H9 (cell line): ENCODE results near the gene ERFL. TPM values are rescaled to one million over a fixed set of nuclear protein-coding genes. Genes with fewer than 3 reads are reported as not detected.
A peak's percentile ranks its signal among the peaks of the same experiment; 100 is the strongest.

ENCODE experiments used
- DNase-seq: peaks from one replicate; pipeline ENCODE4 v3.0.0-alpha.2; 2017
- H2AFZ ChIP-seq: one replicate; pipeline ENCODE4 v1.6.1; 2013; ENCODE audit warnings: mild to moderate bottlenecking, low read length, control low read depth, moderate library complexity
- H2AK5ac ChIP-seq: 2 replicates; pipeline ENCODE4 v1.6.1; 2013; ENCODE audit warnings: low read length, control low read depth, mixed read lengths; ENCODE audit not compliant: insufficient read length
- H2BK120ac ChIP-seq: one replicate; pipeline ENCODE4 v1.6.1; 2013; ENCODE audit warnings: low read depth, mild to moderate bottlenecking, low read length, control low read depth, inconsistent platforms; ENCODE audit not compliant: poor library complexity, severe bottlenecking
- H2BK12ac ChIP-seq: 2 replicates; pipeline ENCODE4 v1.6.1; 2013; ENCODE audit warnings: low read length, control low read depth, mixed read lengths, low read depth; ENCODE audit not compliant: insufficient read length
- H2BK15ac ChIP-seq: 2 replicates; pipeline ENCODE4 v1.6.1; 2013; ENCODE audit warnings: low read depth, low read length, control low read depth
- H2BK20ac ChIP-seq: one replicate; pipeline ENCODE4 v1.6.1; 2013; ENCODE audit warnings: low read depth, mild to moderate bottlenecking, low read length, control low read depth, inconsistent platforms; ENCODE audit not compliant: poor library complexity, severe bottlenecking
- H2BK5ac ChIP-seq: 2 replicates; pipeline ENCODE4 v1.6.1; 2013; ENCODE audit warnings: low read length, control low read depth, mixed read lengths; ENCODE audit not compliant: insufficient read length
- H3K14ac ChIP-seq: 2 replicates; pipeline ENCODE4 v1.6.1; 2013; ENCODE audit warnings: low read length, control low read depth; ENCODE audit not compliant: insufficient read depth
- H3K18ac ChIP-seq: 2 replicates; pipeline ENCODE4 v1.6.1; 2013; ENCODE audit warnings: low read depth, mild to moderate bottlenecking, mixed read lengths, low read length, control low read depth; ENCODE audit not compliant: insufficient read length
- H3K23ac ChIP-seq: 2 replicates; pipeline ENCODE4 v1.6.1; 2013; ENCODE audit warnings: low read length, control low read depth, mixed read lengths, low read depth; ENCODE audit not compliant: insufficient read length
- H3K23me2 ChIP-seq: 2 replicates; pipeline ENCODE4 v1.6.1; 2013; ENCODE audit warnings: low read depth, mild to moderate bottlenecking, mixed read lengths, low read length, control low read depth; ENCODE audit not compliant: insufficient read length, poor library complexity, severe bottlenecking
- H3K27ac ChIP-seq: 2 replicates; pipeline ENCODE4 v1.5.1; 2013; ENCODE audit warnings: low read length, control low read depth, mixed read lengths, low read depth; ENCODE audit not compliant: insufficient read length
- H3K27me3 ChIP-seq: 2 replicates; pipeline ENCODE4 v1.6.1; 2013; ENCODE audit warnings: low read length, control low read depth, inconsistent platforms; ENCODE audit not compliant: insufficient read depth
- H3K4ac ChIP-seq: 2 replicates; pipeline ENCODE4 v1.6.1; 2013; ENCODE audit warnings: low read depth, mild to moderate bottlenecking, control low read depth, inconsistent platforms, low read length, moderate library complexity
- H3K4me1 ChIP-seq: 2 replicates; pipeline ENCODE4 v1.6.1; 2013; ENCODE audit warnings: low read length, control low read depth, inconsistent platforms; ENCODE audit not compliant: insufficient read depth
- H3K4me2 ChIP-seq: 2 replicates; pipeline ENCODE4 v1.6.1; 2013; ENCODE audit warnings: low read length, control low read depth, mixed read lengths; ENCODE audit not compliant: insufficient read length, insufficient read depth
- H3K56ac ChIP-seq: 2 replicates; pipeline ENCODE4 v1.6.1; 2013; ENCODE audit warnings: low read depth, mild to moderate bottlenecking, mixed read lengths, low read length, control low read depth; ENCODE audit not compliant: insufficient read length
- H3K79me1 ChIP-seq: 2 replicates; pipeline ENCODE4 v1.6.1; 2013; ENCODE audit warnings: low read depth, mild to moderate bottlenecking, moderate library complexity, low read length, control low read depth, inconsistent platforms; ENCODE audit not compliant: insufficient read depth, poor library complexity, severe bottlenecking
- H3K79me2 ChIP-seq: 2 replicates; pipeline ENCODE4 v1.6.1; 2013; ENCODE audit warnings: low read length, control low read depth, inconsistent platforms; ENCODE audit not compliant: insufficient read depth
- H3K9ac ChIP-seq: 2 replicates; pipeline ENCODE4 v1.6.1; 2013; ENCODE audit warnings: low read length, control low read depth, mixed read lengths; ENCODE audit not compliant: insufficient read length; ENCODE audit errors: extremely low read depth
- H3K9me3 ChIP-seq: one replicate; pipeline ENCODE4 v1.6.1; 2013; ENCODE audit warnings: low read depth, low read length, inconsistent platforms; ENCODE audit not compliant: control insufficient read depth
- H3T11ph ChIP-seq: one replicate; pipeline ENCODE4 v1.6.1; 2013; ENCODE audit warnings: mild to moderate bottlenecking, low read length, control low read depth, inconsistent platforms
- H4K20me1 ChIP-seq: one replicate; pipeline ENCODE4 v1.6.1; 2013; ENCODE audit not compliant: control insufficient read depth, insufficient read length, insufficient read depth
- H4K5ac ChIP-seq: 2 replicates; pipeline ENCODE4 v1.6.1; 2013; ENCODE audit warnings: low read depth, mild to moderate bottlenecking, mixed read lengths, low read length, control low read depth; ENCODE audit not compliant: insufficient read length
- H4K8ac ChIP-seq: replicated peaks from 2 replicates; pipeline ENCODE4 v1.6.1; 2013; ENCODE audit warnings: low read length, control low read depth, mixed read lengths, low read depth; ENCODE audit not compliant: insufficient read length
- H4K91ac ChIP-seq: 2 replicates; pipeline ENCODE4 v1.6.1; 2013; ENCODE audit warnings: low read depth, mild to moderate bottlenecking, moderate library complexity, mixed read lengths, low read length, control low read depth; ENCODE audit not compliant: insufficient read length
- H3K27ac Mint-ChIP-seq, 3 experiments: 2 replicates in 2 of 3; 3 replicates in 1 of 3; pipeline ENCODE4 v1.8.0; 2020 to 2021; ENCODE audit warnings: mixed read lengths in 3 of 3, mild to moderate bottlenecking in 1 of 3, moderate library complexity in 1 of 3
- H3K27me3 Mint-ChIP-seq: 2 replicates; pipeline ENCODE4 v1.8.0; 2021; ENCODE audit warnings: low read depth, mild to moderate bottlenecking, moderate library complexity, mixed read lengths
- H3K36me3 Mint-ChIP-seq, 3 experiments: 2 replicates in 2 of 3; 3 replicates in 1 of 3; pipeline ENCODE4 v1.8.0; 2020 to 2021; ENCODE audit warnings: low read depth in 3 of 3, mixed read lengths in 3 of 3; ENCODE audit not compliant: insufficient read depth in 1 of 3
- H3K4me1 Mint-ChIP-seq, 2 experiments: 2 replicates each; pipeline ENCODE4 v1.8.0; 2020; ENCODE audit warnings: mixed read lengths in 2 of 2
- H3K4me3 Mint-ChIP-seq, 2 experiments: 2 replicates in 1 of 2; 3 replicates in 1 of 2; pipeline ENCODE4 v1.8.0; 2020 to 2021; ENCODE audit warnings: mild to moderate bottlenecking in 2 of 2, mixed read lengths in 2 of 2, moderate library complexity in 1 of 2
- H3K9me3 Mint-ChIP-seq, 2 experiments: 2 replicates in 1 of 2; 3 replicates in 1 of 2; pipeline ENCODE4 v1.8.0; 2020; ENCODE audit warnings: mild to moderate bottlenecking in 2 of 2, mixed read lengths in 2 of 2, moderate library complexity in 1 of 2
- WGBS: extraction: QIAGEN DNeasy Blood & Tissue Kit; methylation state at CpG from one replicate; pipeline ENCODE4 v1.1.7; 2013; ENCODE audit warnings: missing lambda C conversion rate, low lambda C conversion rate, mixed read lengths; ENCODE audit not compliant: insufficient read length; ENCODE audit errors: extremely low coverage; 5-methylcytosine and 5-hydroxymethylcytosine counted together
- total RNA-seq: library from RNA; stranded (reverse); gene quantifications from 2 replicates; pipeline ENCODE4 v1.2.1, GENCODE V29; 2021
- TF ChIP-seq, protein P1 (sequence below): fragments of 200-600 bp; sonication (generic); conservative IDR thresholded peaks from 3 replicates; pipeline ENCODE4 v1.8.0; 2021; ENCODE audit warnings: antibody characterized with exemption, mild to moderate bottlenecking

The ERFL gene
- total RNA-seq, 1 experiment from 2014 or later: 0.22 TPM

DNA sequence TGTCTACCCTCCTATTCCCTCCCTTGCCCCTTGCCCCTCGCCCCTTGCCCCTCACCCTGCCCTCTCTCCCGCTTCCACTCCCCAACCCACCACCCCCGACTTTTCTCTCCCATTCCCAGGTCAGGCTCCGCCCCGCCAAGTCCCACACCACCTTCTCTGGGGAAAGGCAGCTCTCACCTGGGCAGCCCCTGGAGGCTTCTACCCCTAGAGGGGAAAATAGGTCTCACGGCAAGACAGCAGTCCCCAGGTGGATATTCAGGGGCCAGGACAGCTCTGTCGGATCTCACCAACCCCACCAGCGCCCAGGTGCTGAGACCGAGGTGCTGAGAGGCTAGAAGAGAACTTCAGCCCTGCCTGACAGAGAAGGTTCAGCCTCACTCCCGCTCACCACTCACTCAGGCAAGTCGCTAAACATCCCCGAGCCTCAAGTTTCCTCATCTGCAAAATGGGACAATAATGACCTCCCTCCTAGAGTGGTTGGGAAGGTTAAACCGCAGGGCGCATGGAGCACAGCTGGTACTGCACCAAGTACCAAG is 1.4 kb upstream of the ERFL start:
- peaks cover 21 to 45% of the 10 kb centered on the region in 2 experiments for H3K4me1 Mint-ChIP-seq
- Histone ChIP-seq H3K23me2 (peaks cover 2% of the 10 kb centered on the region), H3K9ac (no peak overlapping the region), H3K18ac (no peak overlapping the region), H3K56ac (no peak overlapping the region), H3K4me1 (peaks cover 5% of the 10 kb centered on the region; the same call in 1 of the 2 replicates), H2AK5ac (no peak overlapping the region), H3K27ac (no peak overlapping the region), H2BK5ac (no peak overlapping the region), H3K9me3 (no peaks in the 10 kb centered on the region), H3K4me2 (peak overlapping the region; percentile 52), H2BK15ac (no peak overlapping the region), H3K4ac (no peak overlapping the region), H4K91ac (no peak overlapping the region), H4K20me1 (no peaks in the 10 kb centered on the region), H2BK120ac (no peak overlapping the region), H3K27me3 (peaks cover 93% of the 10 kb centered on the region), H4K5ac (no peak overlapping the region), H4K8ac (no peak overlapping the region), H3K14ac (no peak overlapping the region), H3K79me2 (no peaks in the 10 kb centered on the region), H3K79me1 (no peaks in the 10 kb centered on the region), H3T11ph (no peak overlapping the region), H3K23ac (no peak overlapping the region), H2BK12ac (no peak overlapping the region), H2AFZ (no peak overlapping the region), H2BK20ac (no peak overlapping the region)
- no peaks in the 10 kb centered on the region; the same call in 1 of the 2 replicates for H3K27me3 Mint-ChIP-seq
- no peak overlapping the region for H3K27ac Mint-ChIP-seq
- WGBS: no CpG with 5 or more reads among the region's 14 CpGs
- H3K9me3 Mint-ChIP-seq: peaks cover 0 to 3% of the 10 kb centered on the region in 2 experiments; a peak in 3 of 5 replicates
- TF ChIP-seq, protein P1, sequence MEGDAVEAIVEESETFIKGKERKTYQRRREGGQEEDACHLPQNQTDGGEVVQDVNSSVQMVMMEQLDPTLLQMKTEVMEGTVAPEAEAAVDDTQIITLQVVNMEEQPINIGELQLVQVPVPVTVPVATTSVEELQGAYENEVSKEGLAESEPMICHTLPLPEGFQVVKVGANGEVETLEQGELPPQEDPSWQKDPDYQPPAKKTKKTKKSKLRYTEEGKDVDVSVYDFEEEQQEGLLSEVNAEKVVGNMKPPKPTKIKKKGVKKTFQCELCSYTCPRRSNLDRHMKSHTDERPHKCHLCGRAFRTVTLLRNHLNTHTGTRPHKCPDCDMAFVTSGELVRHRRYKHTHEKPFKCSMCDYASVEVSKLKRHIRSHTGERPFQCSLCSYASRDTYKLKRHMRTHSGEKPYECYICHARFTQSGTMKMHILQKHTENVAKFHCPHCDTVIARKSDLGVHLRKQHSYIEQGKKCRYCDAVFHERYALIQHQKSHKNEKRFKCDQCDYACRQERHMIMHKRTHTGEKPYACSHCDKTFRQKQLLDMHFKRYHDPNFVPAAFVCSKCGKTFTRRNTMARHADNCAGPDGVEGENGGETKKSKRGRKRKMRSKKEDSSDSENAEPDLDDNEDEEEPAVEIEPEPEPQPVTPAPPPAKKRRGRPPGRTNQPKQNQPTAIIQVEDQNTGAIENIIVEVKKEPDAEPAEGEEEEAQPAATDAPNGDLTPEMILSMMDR: no peak
- H3K4me3 Mint-ChIP-seq: peak overlapping the region in 1 of 2 experiments; percentile 74; a peak in 3 of 5 replicates
- H3K36me3 Mint-ChIP-seq: no peaks in the 10 kb centered on the region
- DNase-seq: no peak
